GM19193 (cell line): ENCODE data around the gene DOCK7.

Experiments
- POLR2A ChIP-seq: IDR thresholded peaks from 4 replicates; pipeline ENCODE4 v1.6.1; 2011; ENCODE audit not compliant: insufficient read depth, insufficient read length; ENCODE audit errors: extremely low read depth

The DOCK7 gene

DNA sequence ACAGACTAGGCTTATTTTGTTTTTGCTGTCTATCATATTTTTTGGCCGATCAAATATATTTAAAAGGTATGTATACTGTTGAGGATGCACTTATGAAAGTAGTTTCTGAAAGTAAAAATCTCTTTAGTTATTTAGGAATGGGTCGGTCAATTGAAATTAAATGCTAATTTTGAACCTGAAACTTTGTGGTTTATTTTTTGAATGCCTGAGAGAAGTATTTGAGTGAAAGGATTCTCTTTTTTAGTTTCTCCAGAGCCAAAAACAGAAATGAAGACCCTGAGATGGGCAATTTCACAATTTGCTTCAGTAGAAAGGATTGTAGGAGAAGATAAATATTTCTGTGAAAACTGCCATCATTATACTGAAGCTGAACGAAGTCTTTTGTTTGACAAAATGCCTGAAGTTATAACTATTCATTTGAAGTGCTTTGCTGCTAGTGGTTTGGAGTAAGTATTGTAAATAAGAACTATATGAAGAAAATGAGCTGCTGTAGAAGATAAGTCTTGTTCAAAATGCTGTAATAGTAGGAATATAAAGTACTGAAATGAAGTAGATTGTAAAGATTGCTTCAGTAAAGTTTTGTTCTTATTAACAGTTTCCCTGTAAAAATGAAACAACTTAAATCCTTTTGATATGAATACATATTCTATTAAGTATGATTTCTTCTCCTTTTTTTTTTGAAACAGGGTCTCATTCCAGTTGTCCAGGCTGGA is 239.8 kb downstream of the DOCK7 start:
- no peak for TF ChIP-seq POLR2A

GRCh38 chr1:62444701-62445100 is 243.5 kb downstream of the DOCK7 start:
- TF ChIP-seq POLR2A, result no peak

GRCh38 chr1:62439652-62440371 is 248.4 kb downstream of the DOCK7 start:
- TF ChIP-seq POLR2A, result no peak

- no peak for TF ChIP-seq POLR2A
Observed at GRCh38 chr1:62438163-62438562, 250.0 kb downstream of the DOCK7 start.

- no peak for TF ChIP-seq POLR2A
Observed at GRCh38 chr1:62437273-62437940, 250.8 kb downstream of the DOCK7 start.

- peak; percentile 91 for TF ChIP-seq POLR2A
Observed at GRCh38 chr1:62436466-62437272, 251.5 kb downstream of the DOCK7 start, which contains the start of gene USP1. USP1 (plus strand) TSS chr1:62437049; CDS start chr1:62439868, 2,819 bp downstream.

- peak; percentile 96 for TF ChIP-seq POLR2A
Observed at GRCh38 chr1:62436039-62436465, 252.1 kb downstream of the DOCK7 start.

DNA sequence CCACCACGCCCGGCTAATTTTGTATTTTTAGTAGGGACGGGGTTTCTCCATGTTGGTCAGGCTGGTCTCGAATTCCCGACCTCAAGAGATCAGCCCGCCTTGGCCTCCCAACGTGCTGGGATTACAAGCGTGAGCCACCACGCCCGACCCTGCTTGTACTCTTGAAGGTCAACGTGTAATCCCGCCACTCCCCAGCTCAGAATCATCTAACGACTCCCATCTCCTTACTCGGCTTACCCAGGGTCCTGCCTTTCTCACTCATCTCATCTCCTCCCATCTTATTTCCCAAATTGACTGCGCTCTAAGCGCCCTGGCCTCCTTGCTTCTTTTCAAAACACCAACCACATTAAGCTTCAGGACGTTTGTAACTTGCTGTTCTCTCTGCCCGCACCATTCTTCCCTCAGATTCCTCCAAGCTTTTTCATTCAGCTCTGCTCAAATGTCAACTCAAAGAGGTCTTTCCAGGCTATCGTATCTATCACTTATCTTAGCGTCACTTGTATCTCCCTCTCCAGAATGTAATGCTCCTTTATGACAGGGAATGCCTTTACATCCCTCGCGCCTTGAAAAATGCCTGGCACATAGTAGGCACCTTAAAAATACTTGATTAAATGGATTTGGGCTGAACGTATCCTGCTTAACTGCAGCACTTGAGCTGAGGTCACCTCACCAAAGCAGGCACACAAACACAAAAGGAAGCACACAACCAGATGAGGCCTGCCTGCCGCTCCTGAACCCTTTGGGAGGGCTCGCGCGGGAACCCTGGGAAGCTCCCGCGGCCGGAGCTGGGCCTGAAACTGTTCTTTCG is 252.8 kb downstream of the DOCK7 start:
- TF ChIP-seq POLR2A, result no peak

- TF ChIP-seq POLR2A, result no peak
Observed at GRCh38 chr1:62434618-62435001, 253.6 kb downstream of the DOCK7 start.

DNA sequence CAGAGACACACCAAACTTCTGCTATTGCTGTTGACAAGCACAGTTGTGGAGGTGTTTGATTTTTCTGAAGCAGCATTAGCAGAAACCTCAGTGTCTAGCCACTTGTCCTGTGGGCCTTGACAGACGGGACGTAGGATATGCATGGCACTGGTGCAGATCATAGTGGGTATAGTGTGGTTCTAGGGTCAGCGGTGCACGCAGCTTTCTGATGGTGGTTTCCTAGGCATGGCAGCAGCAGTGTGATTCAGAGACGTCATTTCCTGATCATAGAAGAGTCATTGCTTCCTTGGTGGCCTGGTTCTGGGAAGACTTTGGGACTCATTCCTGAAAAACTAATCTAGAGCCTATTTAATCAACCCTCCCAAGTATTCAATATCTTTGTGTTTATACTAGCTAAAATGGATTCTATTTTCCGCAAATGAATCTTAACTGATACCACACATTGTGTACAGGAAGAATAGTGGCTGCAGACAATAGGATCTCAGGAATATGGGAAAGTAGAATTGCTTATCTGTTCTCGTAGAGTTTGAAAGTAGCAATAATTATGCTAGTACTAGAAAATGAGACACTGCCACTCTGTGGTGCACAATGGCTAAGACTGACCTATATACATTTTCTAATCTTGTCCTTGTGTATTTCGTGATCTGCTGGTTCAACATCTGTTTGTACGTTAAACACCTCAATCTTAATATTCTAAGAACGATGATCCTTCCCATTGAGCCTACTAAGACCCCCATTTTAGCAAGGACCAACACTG is 254.1 kb downstream of the DOCK7 start:
- TF ChIP-seq POLR2A, result no peak

DNA sequence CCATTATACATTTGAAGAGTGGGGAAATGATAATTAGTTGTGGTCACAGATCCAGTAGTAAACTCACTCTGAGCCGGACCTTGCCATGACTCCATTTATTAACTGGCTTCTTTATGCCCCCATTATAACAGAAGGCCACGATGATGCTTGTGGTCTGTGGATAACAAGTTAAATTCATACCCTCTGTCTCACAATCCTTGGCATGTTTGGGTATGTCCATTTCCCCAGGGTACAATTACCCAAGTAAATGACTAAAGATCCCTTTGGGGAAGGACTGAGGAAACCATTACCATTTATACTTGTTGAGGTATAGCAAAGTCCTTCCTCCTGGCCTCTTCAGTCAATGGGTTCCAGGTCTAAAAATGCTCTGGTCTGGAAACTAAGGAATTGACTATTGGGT is 258.6 kb downstream of the DOCK7 start:
- TF ChIP-seq POLR2A, result no peak

DNA sequence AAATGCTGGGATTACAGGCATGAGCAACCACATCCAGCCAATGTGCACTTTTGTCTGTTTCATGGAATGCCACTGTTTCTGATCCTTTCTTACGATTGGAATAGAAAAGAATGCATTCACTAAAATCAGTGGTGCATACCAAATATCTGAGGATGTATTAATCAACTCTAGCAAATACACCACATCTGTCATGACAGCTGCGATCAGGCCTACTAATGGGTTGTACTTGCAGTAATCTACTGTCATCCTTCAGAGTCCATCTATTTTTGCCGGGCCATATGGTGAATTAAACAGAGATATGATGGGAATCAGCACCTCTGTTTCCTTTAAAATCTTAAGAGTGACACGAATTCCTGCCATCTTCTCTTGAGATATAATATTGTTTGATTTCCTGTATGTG is 259.8 kb downstream of the DOCK7 start:
- TF ChIP-seq POLR2A, result no peak

DNA sequence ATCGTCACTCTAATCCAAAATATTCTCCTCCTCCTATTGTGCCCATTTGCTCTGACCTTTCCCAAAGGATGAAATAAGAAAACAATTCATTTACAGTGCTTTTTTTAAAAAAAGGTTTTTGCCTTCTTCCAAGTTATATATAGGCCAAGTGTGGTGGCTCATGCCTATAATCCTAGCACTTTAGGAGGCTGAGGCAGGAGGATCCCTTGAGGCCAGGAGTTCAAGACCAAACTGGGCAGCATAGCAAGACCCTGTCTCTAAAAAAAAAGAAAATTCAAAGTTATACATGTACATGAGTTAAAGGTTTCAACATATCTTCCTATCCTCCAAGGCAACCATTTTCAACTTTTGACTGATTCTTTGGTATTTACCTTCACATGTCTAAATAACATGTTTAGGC is 261.4 kb downstream of the DOCK7 start:
- TF ChIP-seq POLR2A, result no peak
